MV-4-11 (cell line): Measurements from ENCODE around the gene C20orf144.

Experiments
- DNase-seq: peaks from one replicate; lab custom pipeline; 2025; lab: John Stamatoyannopoulos, UW

The C20orf144 gene

GRCh38 chr20:33666293-33667244, 4.4 kb downstream of the C20orf144 start, which contains the start of gene ACTL10:
Gene ACTL10 (plus strand): TSS chr20:33666943. CDS start chr20:33667498, 555 bp downstream.
- DNase-seq, result peak; percentile 99

- DNase-seq, result peak; percentile 30
These were observed 5.1 kb downstream of the C20orf144 start for GRCh38 chr20:33667245-33667675.

- DNase-seq, result peak; percentile 57
These were observed 5.7 kb downstream of the C20orf144 start for GRCh38 chr20:33667676-33668465.

GRCh38 chr20:33668466-33669155, 6.5 kb downstream of the C20orf144 start:
- DNase-seq, result no peak

GRCh38 chr20:33669224-33669623, 7.1 kb downstream of the C20orf144 start:
- no peak for DNase-seq

GRCh38 chr20:33669873-33670640, 7.9 kb downstream of the C20orf144 start:
- no peak for DNase-seq

GRCh38 chr20:33670715-33671499, 8.8 kb downstream of the C20orf144 start:
- no peak for DNase-seq

GRCh38 chr20:33671573-33672288, 9.6 kb downstream of the C20orf144 start:
- no peak for DNase-seq

- DNase-seq, result no peak
These were observed 10.4 kb downstream of the C20orf144 start for GRCh38 chr20:33672426-33673113.

GRCh38 chr20:33673114-33673409, 10.9 kb downstream of the C20orf144 start:
- no peak for DNase-seq

- DNase-seq, result no peak
These were observed 11.5 kb downstream of the C20orf144 start for GRCh38 chr20:33673410-33674293.

- DNase-seq, result peak; percentile 56
These were observed 12.4 kb downstream of the C20orf144 start, which contains the start of gene NECAB3 for GRCh38 chr20:33674294-33675135. Gene NECAB3 (minus strand): TSS chr20:33674428. CDS start chr20:33674352, 76 bp downstream.

- DNase-seq, result no peak
These were observed 13.2 kb downstream of the C20orf144 start for GRCh38 chr20:33675136-33675959.

GRCh38 chr20:33676121-33676520, 14.0 kb downstream of the C20orf144 start:
- no peak for DNase-seq

- DNase-seq, result no peak
These were observed 14.8 kb downstream of the C20orf144 start for GRCh38 chr20:33676652-33677645.
